H9 (cell line): Measurements from ENCODE around the gene SLC1A7. TPM values are rescaled to one million over a fixed set of nuclear protein-coding genes. Genes with fewer than 3 reads are reported as not detected.

ENCODE experiments used
- DNase-seq: peaks from one replicate; pipeline ENCODE4 v3.0.0-alpha.2; 2017
- H2AFZ ChIP-seq: one replicate; pipeline ENCODE4 v1.6.1; 2013; ENCODE audit warnings: mild to moderate bottlenecking, low read length, control low read depth, moderate library complexity
- H2AK5ac ChIP-seq: 2 replicates; pipeline ENCODE4 v1.6.1; 2013; ENCODE audit warnings: low read length, control low read depth, mixed read lengths; ENCODE audit not compliant: insufficient read length
- H2BK120ac ChIP-seq: one replicate; pipeline ENCODE4 v1.6.1; 2013; ENCODE audit warnings: low read depth, mild to moderate bottlenecking, low read length, control low read depth, inconsistent platforms; ENCODE audit not compliant: poor library complexity, severe bottlenecking
- H2BK12ac ChIP-seq: 2 replicates; pipeline ENCODE4 v1.6.1; 2013; ENCODE audit warnings: low read length, control low read depth, mixed read lengths, low read depth; ENCODE audit not compliant: insufficient read length
- H2BK15ac ChIP-seq: 2 replicates; pipeline ENCODE4 v1.6.1; 2013; ENCODE audit warnings: low read depth, low read length, control low read depth
- H2BK20ac ChIP-seq: one replicate; pipeline ENCODE4 v1.6.1; 2013; ENCODE audit warnings: low read depth, mild to moderate bottlenecking, low read length, control low read depth, inconsistent platforms; ENCODE audit not compliant: poor library complexity, severe bottlenecking
- H2BK5ac ChIP-seq: 2 replicates; pipeline ENCODE4 v1.6.1; 2013; ENCODE audit warnings: low read length, control low read depth, mixed read lengths; ENCODE audit not compliant: insufficient read length
- H3K14ac ChIP-seq: 2 replicates; pipeline ENCODE4 v1.6.1; 2013; ENCODE audit warnings: low read length, control low read depth; ENCODE audit not compliant: insufficient read depth
- H3K18ac ChIP-seq: 2 replicates; pipeline ENCODE4 v1.6.1; 2013; ENCODE audit warnings: low read depth, mild to moderate bottlenecking, mixed read lengths, low read length, control low read depth; ENCODE audit not compliant: insufficient read length
- H3K23ac ChIP-seq: 2 replicates; pipeline ENCODE4 v1.6.1; 2013; ENCODE audit warnings: low read length, control low read depth, mixed read lengths, low read depth; ENCODE audit not compliant: insufficient read length
- H3K23me2 ChIP-seq: 2 replicates; pipeline ENCODE4 v1.6.1; 2013; ENCODE audit warnings: low read depth, mild to moderate bottlenecking, mixed read lengths, low read length, control low read depth; ENCODE audit not compliant: insufficient read length, poor library complexity, severe bottlenecking
- H3K27ac ChIP-seq: 2 replicates; pipeline ENCODE4 v1.5.1; 2013; ENCODE audit warnings: low read length, control low read depth, mixed read lengths, low read depth; ENCODE audit not compliant: insufficient read length
- H3K27me3 ChIP-seq: 2 replicates; pipeline ENCODE4 v1.6.1; 2013; ENCODE audit warnings: low read length, control low read depth, inconsistent platforms; ENCODE audit not compliant: insufficient read depth
- H3K4ac ChIP-seq: 2 replicates; pipeline ENCODE4 v1.6.1; 2013; ENCODE audit warnings: low read depth, mild to moderate bottlenecking, control low read depth, inconsistent platforms, low read length, moderate library complexity
- H3K4me1 ChIP-seq: 2 replicates; pipeline ENCODE4 v1.6.1; 2013; ENCODE audit warnings: low read length, control low read depth, inconsistent platforms; ENCODE audit not compliant: insufficient read depth
- H3K4me2 ChIP-seq: 2 replicates; pipeline ENCODE4 v1.6.1; 2013; ENCODE audit warnings: low read length, control low read depth, mixed read lengths; ENCODE audit not compliant: insufficient read length, insufficient read depth
- H3K56ac ChIP-seq: 2 replicates; pipeline ENCODE4 v1.6.1; 2013; ENCODE audit warnings: low read depth, mild to moderate bottlenecking, mixed read lengths, low read length, control low read depth; ENCODE audit not compliant: insufficient read length
- H3K79me1 ChIP-seq: 2 replicates; pipeline ENCODE4 v1.6.1; 2013; ENCODE audit warnings: low read depth, mild to moderate bottlenecking, moderate library complexity, low read length, control low read depth, inconsistent platforms; ENCODE audit not compliant: insufficient read depth, poor library complexity, severe bottlenecking
- H3K79me2 ChIP-seq: 2 replicates; pipeline ENCODE4 v1.6.1; 2013; ENCODE audit warnings: low read length, control low read depth, inconsistent platforms; ENCODE audit not compliant: insufficient read depth
- H3K9ac ChIP-seq: 2 replicates; pipeline ENCODE4 v1.6.1; 2013; ENCODE audit warnings: low read length, control low read depth, mixed read lengths; ENCODE audit not compliant: insufficient read length; ENCODE audit errors: extremely low read depth
- H3K9me3 ChIP-seq: one replicate; pipeline ENCODE4 v1.6.1; 2013; ENCODE audit warnings: low read depth, low read length, inconsistent platforms; ENCODE audit not compliant: control insufficient read depth
- H3T11ph ChIP-seq: one replicate; pipeline ENCODE4 v1.6.1; 2013; ENCODE audit warnings: mild to moderate bottlenecking, low read length, control low read depth, inconsistent platforms
- H4K20me1 ChIP-seq: one replicate; pipeline ENCODE4 v1.6.1; 2013; ENCODE audit not compliant: control insufficient read depth, insufficient read length, insufficient read depth
- H4K5ac ChIP-seq: 2 replicates; pipeline ENCODE4 v1.6.1; 2013; ENCODE audit warnings: low read depth, mild to moderate bottlenecking, mixed read lengths, low read length, control low read depth; ENCODE audit not compliant: insufficient read length
- H4K8ac ChIP-seq: replicated peaks from 2 replicates; pipeline ENCODE4 v1.6.1; 2013; ENCODE audit warnings: low read length, control low read depth, mixed read lengths, low read depth; ENCODE audit not compliant: insufficient read length
- H4K91ac ChIP-seq: 2 replicates; pipeline ENCODE4 v1.6.1; 2013; ENCODE audit warnings: low read depth, mild to moderate bottlenecking, moderate library complexity, mixed read lengths, low read length, control low read depth; ENCODE audit not compliant: insufficient read length
- H3K27ac Mint-ChIP-seq, 3 experiments: 2 replicates in 2 of 3; 3 replicates in 1 of 3; pipeline ENCODE4 v1.8.0; 2020 to 2021; ENCODE audit warnings: mixed read lengths in 3 of 3, mild to moderate bottlenecking in 1 of 3, moderate library complexity in 1 of 3
- H3K27me3 Mint-ChIP-seq: 2 replicates; pipeline ENCODE4 v1.8.0; 2021; ENCODE audit warnings: low read depth, mild to moderate bottlenecking, moderate library complexity, mixed read lengths
- H3K36me3 Mint-ChIP-seq, 3 experiments: 2 replicates in 2 of 3; 3 replicates in 1 of 3; pipeline ENCODE4 v1.8.0; 2020 to 2021; ENCODE audit warnings: low read depth in 3 of 3, mixed read lengths in 3 of 3; ENCODE audit not compliant: insufficient read depth in 1 of 3
- H3K4me1 Mint-ChIP-seq, 2 experiments: 2 replicates each; pipeline ENCODE4 v1.8.0; 2020; ENCODE audit warnings: mixed read lengths in 2 of 2
- H3K4me3 Mint-ChIP-seq, 2 experiments: 2 replicates in 1 of 2; 3 replicates in 1 of 2; pipeline ENCODE4 v1.8.0; 2020 to 2021; ENCODE audit warnings: mild to moderate bottlenecking in 2 of 2, mixed read lengths in 2 of 2, moderate library complexity in 1 of 2
- H3K9me3 Mint-ChIP-seq, 2 experiments: 2 replicates in 1 of 2; 3 replicates in 1 of 2; pipeline ENCODE4 v1.8.0; 2020; ENCODE audit warnings: mild to moderate bottlenecking in 2 of 2, mixed read lengths in 2 of 2, moderate library complexity in 1 of 2
- CTCF ChIP-seq: fragments of 200-600 bp; sonication (generic); conservative IDR thresholded peaks from 3 replicates; pipeline ENCODE4 v1.8.0; 2021; ENCODE audit warnings: antibody characterized with exemption, mild to moderate bottlenecking
- WGBS: extraction: QIAGEN DNeasy Blood & Tissue Kit; methylation state at CpG from one replicate; pipeline ENCODE4 v1.1.7; 2013; ENCODE audit warnings: missing lambda C conversion rate, low lambda C conversion rate, mixed read lengths; ENCODE audit not compliant: insufficient read length; ENCODE audit errors: extremely low coverage; 5-methylcytosine and 5-hydroxymethylcytosine counted together
- total RNA-seq: library from RNA; stranded (reverse); gene quantifications from 2 replicates; pipeline ENCODE4 v1.2.1, GENCODE V29; 2021

Gene SLC1A7
- total RNA-seq, 1 experiment from 2014 or later: not detected

GRCh38 chr1:53145051-53145600 is 2.7 kb upstream of the SLC1A7 start:
- Mint-ChIP-seq H3K27me3 (peaks cover 11% of the 10 kb centered on the region), H3K4me3 (no peak overlapping the region), H3K4me1 (peaks cover 6 to 21% of the 10 kb centered on the region in 2 experiments), H3K27ac (peak overlapping the region in 1 of 3 experiments; percentile 62; a peak in 2 of 7 replicates), H3K9me3 (no peaks in the 10 kb centered on the region), H3K36me3 (no peaks in the 10 kb centered on the region)
- Histone ChIP-seq H3K4me2 (no peak overlapping the region), H2BK5ac (no peak overlapping the region), H4K91ac (no peak overlapping the region), H3K79me1 (no peaks in the 10 kb centered on the region), H3T11ph (no peak overlapping the region), H2BK120ac (no peak overlapping the region), H2BK20ac (no peak overlapping the region), H2BK12ac (no peak overlapping the region), H3K9ac (no peak overlapping the region), H2AK5ac (no peak overlapping the region), H3K4me1 (0 out of 2 replicates have a peak, but pooled peaks cover 2% of the 10 kb centered on the region), H3K23me2 (no peaks in the 10 kb centered on the region), H3K18ac (no peak overlapping the region), H3K23ac (no peak overlapping the region), H3K9me3 (no peaks in the 10 kb centered on the region), H3K27ac (no peak overlapping the region), H4K5ac (no peak overlapping the region), H2AFZ (no peak overlapping the region), H3K56ac (no peak overlapping the region), H3K4ac (no peak overlapping the region), H4K20me1 (no peaks in the 10 kb centered on the region), H4K8ac (no peak overlapping the region), H3K27me3 (no peaks in the 10 kb centered on the region), H3K14ac (no peak overlapping the region), H2BK15ac (no peak overlapping the region), H3K79me2 (no peaks in the 10 kb centered on the region)
- DNase-seq: no peak
- TF ChIP-seq CTCF: no peak
- no CpG with 5 or more reads among the region's 11 CpGs for WGBS
